Mesodermal cell (in vitro differentiated cells): ENCODE results near the gene ZDHHC3. TPM values are rescaled to one million over a fixed set of nuclear protein-coding genes. Genes with fewer than 3 reads are reported as not detected.

Experiments
- H3K27ac ChIP-seq: 2 replicates; pipeline ENCODE4 v1.7.0; 2013; ENCODE audit warnings: mild to moderate bottlenecking, low read depth, low read length, moderate library complexity; ENCODE audit not compliant: severe bottlenecking
- H3K36me3 ChIP-seq: 2 replicates; pipeline ENCODE4 v1.7.1; 2013; ENCODE audit warnings: mild to moderate bottlenecking, low read length, moderate library complexity; ENCODE audit not compliant: control insufficient read depth, insufficient read depth
- H3K4me1 ChIP-seq: one replicate; pipeline ENCODE4 v1.7.1; 2013; ENCODE audit warnings: mild to moderate bottlenecking, low read length; ENCODE audit not compliant: insufficient read depth, control insufficient read depth, poor library complexity, severe bottlenecking
- H3K4me3 ChIP-seq: 2 replicates; pipeline ENCODE4 v1.7.0; 2013; ENCODE audit warnings: low read length, control low read depth, mild to moderate bottlenecking; ENCODE audit not compliant: insufficient read depth, poor library complexity, severe bottlenecking; ENCODE audit errors: extremely low read depth
- H3K9me3 ChIP-seq: 2 replicates; pipeline ENCODE4 v1.7.1; 2013; ENCODE audit warnings: mild to moderate bottlenecking, low read length, moderate library complexity; ENCODE audit not compliant: control insufficient read depth
- WGBS, 2 experiments: methylation state at CpG; one replicate each; pipeline ENCODE4 v1.1.5; 2013; ENCODE audit warnings: missing lambda C conversion rate in 2 of 2; ENCODE audit not compliant: insufficient coverage in 2 of 2; 5-methylcytosine and 5-hydroxymethylcytosine counted together
- polyA plus RNA-seq, 2 experiments: library from polyadenylated mRNA; stranded (reverse); fragments of 50-300 nt; gene quantifications; one replicate each; pipeline ENCODE4 v1.2.3, GENCODE V29; 2013

ZDHHC3 gene
- polyA plus RNA-seq (2013, experiment 1 of 2): 57.4 TPM
- 54.7 TPM for polyA plus RNA-seq (2013, experiment 2 of 2)

- Histone ChIP-seq H3K9me3 (no peaks in the 10 kb centered on the region), H3K27ac (peak within 1 kb of the TSS; percentile 84), H3K4me3 (peak within 1 kb of the TSS; percentile 97), H3K4me1 (peaks cover 5% of the 10 kb centered on the region), H3K36me3 (peaks cover 11% of the 10 kb centered on the region)
- 1% methylated on average over 58 to 65 of the region's 82 CpGs for WGBS, 2 experiments
Measured at GRCh38 chr3:44976002-44976815, at the start of gene ZDHHC3, which contains the start of gene EXOSC7. Gene ZDHHC3 (minus strand): TSS chr3:44976174. CDS start chr3:44959436, 16,738 bp downstream. Gene EXOSC7 (plus strand): TSS chr3:44976244. CDS start chr3:44976278, 34 bp downstream.

GRCh38 chr3:45024542-45025255, 48.7 kb upstream of the ZDHHC3 start:
- peaks cover 6% of the 10 kb centered on the region for H3K4me1 ChIP-seq
- H3K27ac ChIP-seq: no peak overlapping the region
- H3K9me3 ChIP-seq: no peaks in the 10 kb centered on the region
- H3K36me3 ChIP-seq: no peaks in the 10 kb centered on the region
- no peak overlapping the region for H3K4me3 ChIP-seq
- WGBS, 2 experiments: 86 to 100% methylated on average over 3 of the region's 6 CpGs

- WGBS, 2 experiments: 83 to 100% methylated on average over 1 of the region's 3 CpGs
- Histone ChIP-seq H3K4me3 (no peak overlapping the region), H3K36me3 (peaks cover under 1% of the 10 kb centered on the region), H3K27ac (no peak overlapping the region), H3K4me1 (peaks cover 6% of the 10 kb centered on the region), H3K9me3 (no peaks in the 10 kb centered on the region)
Measured at GRCh38 chr3:45023675-45024074, 47.7 kb upstream of the ZDHHC3 start.

GRCh38 chr3:45021524-45022297, 45.7 kb upstream of the ZDHHC3 start:
- H3K9me3 ChIP-seq: no peaks in the 10 kb centered on the region
- WGBS, 2 experiments: 88 to 92% methylated on average over 9 to 11 of the region's 12 CpGs
- peaks cover 10% of the 10 kb centered on the region for H3K36me3 ChIP-seq
- no peaks in the 10 kb centered on the region for H3K4me1 ChIP-seq
- no peak overlapping the region for H3K27ac ChIP-seq
- H3K4me3 ChIP-seq: no peak overlapping the region

- H3K4me3 ChIP-seq: no peak overlapping the region
- 94 to 99% methylated on average over 8 of the region's 8 CpGs for WGBS, 2 experiments
- no peaks in the 10 kb centered on the region for H3K9me3 ChIP-seq
- no peak overlapping the region for H3K27ac ChIP-seq
- H3K36me3 ChIP-seq: peaks cover 10% of the 10 kb centered on the region
- no peaks in the 10 kb centered on the region for H3K4me1 ChIP-seq
Measured at GRCh38 chr3:45020534-45020933, 44.6 kb upstream of the ZDHHC3 start.

GRCh38 chr3:45017821-45018220, 41.8 kb upstream of the ZDHHC3 start:
- WGBS, 2 experiments: 80 to 100% methylated on average over 1 to 2 of the region's 5 CpGs
- H3K27ac ChIP-seq: no peak overlapping the region
- no peak overlapping the region for H3K4me3 ChIP-seq
- H3K9me3 ChIP-seq: no peaks in the 10 kb centered on the region
- H3K4me1 ChIP-seq: peaks cover under 1% of the 10 kb centered on the region
- peaks cover 36% of the 10 kb centered on the region for H3K36me3 ChIP-seq

- Histone ChIP-seq H3K36me3 (peaks cover 45% of the 10 kb centered on the region), H3K9me3 (no peaks in the 10 kb centered on the region), H3K4me1 (peaks cover 10% of the 10 kb centered on the region), H3K4me3 (no peak overlapping the region), H3K27ac (no peak overlapping the region)
- no CpG with 5 or more reads among the region's 2 CpGs for WGBS, 2 experiments
Measured at GRCh38 chr3:45016916-45017315, 40.9 kb upstream of the ZDHHC3 start.

GRCh38 chr3:45012577-45012976, 36.6 kb upstream of the ZDHHC3 start:
- Histone ChIP-seq H3K36me3 (peaks cover 57% of the 10 kb centered on the region), H3K4me1 (peaks cover 27% of the 10 kb centered on the region), H3K27ac (peak overlapping the region; percentile 94), H3K9me3 (no peaks in the 10 kb centered on the region), H3K4me3 (no peak overlapping the region)
- WGBS, 2 experiments: 100% methylated on average over 1 of the region's 4 CpGs; no CpG with 5 or more reads in 1 of the 2 experiments

GRCh38 chr3:45011756-45012508, 36.0 kb upstream of the ZDHHC3 start:
- WGBS, 2 experiments: 71 to 73% methylated on average over 7 of the region's 7 CpGs
- Histone ChIP-seq H3K9me3 (no peaks in the 10 kb centered on the region), H3K27ac (peak overlapping the region; percentile 94), H3K36me3 (peaks cover 61% of the 10 kb centered on the region), H3K4me1 (peaks cover 27% of the 10 kb centered on the region), H3K4me3 (no peak overlapping the region)
